Right lobe of liver (tissue), 4 donors: ENCODE results near the gene CDK5.

Source experiments
- CTCF ChIP-seq, 4 donors: fragments of 200-600 bp in 3 of 4; fragments of 450-650 bp in 1 of 4; IDR thresholded peaks; one replicate each; pipeline versions ENCODE4 v1.5.1 to v1.8.0; 2016 to 2022; ENCODE audit warnings: antibody characterized with exemption in 4 of 4, mild to moderate bottlenecking in 2 of 4
- POLR2A ChIP-seq: fragments of 450-650 bp; IDR thresholded peaks from one replicate; pipeline ENCODE4 v1.6.1; 2017; ENCODE audit warnings: antibody characterized with exemption, mild to moderate bottlenecking
- donor health status: DM: no; HTN: no; CAD: no.
- donor health status: DM: no; HTN: no; CAD: no.
- donor health status: DM: no; HTN: yes; CAD: no.

- TF ChIP-seq POLR2A (no peak), CTCF (IDR thresholded peaks at IDR 0.05) (no peak)
Measured at GRCh38 chr7:151033864-151034249, 23.8 kb downstream of the CDK5 start.
